Stromal cell of bone marrow (primary cell): Measurements from ENCODE around the gene ZBTB16.
A peak's percentile ranks its signal among the peaks of the same experiment; 100 is the strongest.

Experiments
- DNase-seq: peaks from one replicate; pipeline ENCODE4 v3.0.0-alpha.2; 2012; ENCODE audit warnings: low read depth

Gene ZBTB16

DNA sequence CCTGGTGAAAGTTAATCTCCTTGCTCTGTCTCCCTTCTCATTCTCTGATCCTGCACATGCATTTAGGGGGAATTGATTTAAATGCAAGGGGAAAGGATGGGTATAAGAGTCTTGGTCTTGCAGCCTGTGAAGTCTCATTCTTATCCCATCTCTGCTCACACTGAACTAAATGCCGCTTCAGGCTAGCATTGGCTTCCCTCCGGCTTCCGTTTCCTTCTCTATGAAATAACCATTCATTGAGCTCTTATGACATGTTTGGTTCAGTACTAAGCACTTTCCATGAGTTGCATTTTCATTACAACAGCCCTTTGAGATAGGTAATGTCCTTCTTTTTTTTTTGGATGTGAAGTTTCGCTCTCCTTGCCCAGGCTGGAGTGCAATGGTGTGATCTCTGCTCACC lies 5.6 kb downstream of the ZBTB16 start:
- no peak for DNase-seq

GRCh38 chr11:114066046-114066648 lies 6.6 kb downstream of the ZBTB16 start:
- no peak for DNase-seq

- no peak for DNase-seq
Observed at GRCh38 chr11:114068327-114068726, 8.8 kb downstream of the ZBTB16 start.

GRCh38 chr11:114070464-114071139 lies 11.1 kb downstream of the ZBTB16 start:
- no peak for DNase-seq

DNA sequence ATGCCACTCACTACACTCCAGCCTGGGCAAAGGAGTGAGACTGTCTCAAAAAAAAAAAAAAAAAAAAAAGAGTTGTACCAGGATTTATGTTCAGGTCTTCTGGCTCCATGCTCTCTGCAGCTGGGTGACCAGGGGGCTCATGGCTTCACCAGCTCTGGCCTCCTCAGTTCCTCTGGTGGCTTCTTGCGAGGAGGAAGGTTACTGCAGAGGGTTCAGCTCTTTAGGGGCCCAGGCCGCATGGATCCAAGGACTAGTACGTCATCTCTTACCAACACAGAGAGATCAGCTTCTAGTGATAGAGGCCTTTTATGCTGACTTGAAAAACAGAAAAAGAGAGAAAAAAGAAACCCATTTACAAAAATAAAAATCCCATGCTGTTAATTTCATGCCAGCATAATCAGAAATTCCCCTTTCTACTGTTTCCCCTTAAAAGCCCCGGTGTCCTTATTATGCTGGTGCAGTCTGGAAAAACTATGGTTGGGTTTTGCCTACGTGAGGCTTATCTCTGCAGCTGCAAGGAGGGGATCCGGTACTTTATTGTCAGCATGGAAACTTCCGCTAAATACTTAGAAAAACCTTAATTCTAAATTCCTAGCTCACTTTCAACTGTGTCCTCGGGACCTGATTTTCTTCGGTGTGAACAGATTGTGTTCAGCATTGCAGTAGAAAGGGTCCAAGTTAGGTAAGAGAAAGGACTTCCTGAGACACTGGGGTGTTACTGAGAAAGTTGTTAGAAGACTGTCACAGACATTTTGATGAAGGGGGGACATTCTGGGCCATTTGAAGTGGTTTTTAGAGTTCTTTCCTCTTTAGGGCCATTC lies 13.7 kb downstream of the ZBTB16 start:
- DNase-seq, result no peak

DNA sequence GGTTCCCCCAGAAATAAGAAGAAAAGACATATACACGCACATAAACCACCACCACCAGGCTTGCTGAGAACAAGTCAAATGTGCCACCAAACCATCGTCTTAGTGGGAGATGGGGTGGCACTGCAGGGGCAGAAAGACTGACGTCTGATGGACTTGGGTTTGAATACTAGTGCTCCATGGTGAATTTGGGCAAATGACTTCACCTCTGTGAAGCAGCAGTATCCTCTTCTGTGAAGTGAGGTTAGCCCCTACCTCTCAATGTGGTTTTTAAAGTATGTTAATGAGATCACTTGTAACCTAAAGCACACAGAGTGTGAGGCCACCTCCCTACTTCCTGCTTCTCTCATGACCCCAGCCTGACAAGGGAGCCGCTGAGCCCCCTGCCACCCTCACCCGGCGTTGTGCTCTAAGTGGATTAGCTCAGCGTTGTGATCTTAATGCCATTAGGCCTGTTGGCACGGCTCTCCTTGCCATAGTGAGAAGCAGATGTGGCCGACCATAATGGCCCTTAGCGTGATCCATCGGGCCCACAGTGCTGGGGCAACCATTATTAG lies 14.4 kb downstream of the ZBTB16 start:
- no peak for DNase-seq

DNA sequence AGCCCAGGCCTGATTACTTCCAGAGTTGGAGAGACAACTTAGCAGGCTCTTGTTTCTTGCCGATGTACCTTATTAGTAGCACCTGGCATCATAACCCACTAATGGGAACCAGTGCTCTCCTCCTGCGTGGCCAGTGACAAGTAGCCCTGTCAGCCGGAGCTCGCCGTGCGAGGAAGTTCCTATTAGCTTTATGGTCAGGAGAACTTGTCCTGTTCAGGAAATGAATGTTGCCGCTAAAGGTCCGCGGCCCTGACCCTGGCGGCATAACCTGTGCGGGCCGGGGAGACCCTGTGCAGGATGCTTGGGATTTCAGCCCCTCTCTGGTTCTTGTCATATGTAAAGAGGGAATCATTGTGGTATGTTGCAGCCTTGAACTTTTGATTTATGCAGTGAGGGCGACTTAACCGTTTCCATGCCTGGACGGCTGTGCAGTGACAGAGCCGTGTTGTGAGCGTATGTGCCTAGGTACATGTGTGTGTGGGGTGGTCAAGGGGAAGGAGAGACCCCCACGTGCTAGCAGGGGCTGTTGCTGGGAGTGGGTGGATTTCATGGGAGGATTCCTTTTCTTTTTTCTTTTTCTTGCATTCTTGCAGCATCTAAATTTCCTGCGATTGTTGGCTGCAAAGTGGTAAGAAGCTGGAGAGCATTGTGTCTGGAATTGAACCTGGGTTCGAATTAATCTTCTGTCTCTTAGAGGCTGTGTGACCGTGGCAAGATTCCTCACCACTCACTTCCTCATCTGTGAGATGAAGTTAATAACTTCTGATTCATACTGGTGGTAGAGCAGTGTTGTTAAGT lies 15.2 kb downstream of the ZBTB16 start:
- DNase-seq, result no peak

- no peak for DNase-seq
Observed at GRCh38 chr11:114075344-114075610, 15.8 kb downstream of the ZBTB16 start.

DNA sequence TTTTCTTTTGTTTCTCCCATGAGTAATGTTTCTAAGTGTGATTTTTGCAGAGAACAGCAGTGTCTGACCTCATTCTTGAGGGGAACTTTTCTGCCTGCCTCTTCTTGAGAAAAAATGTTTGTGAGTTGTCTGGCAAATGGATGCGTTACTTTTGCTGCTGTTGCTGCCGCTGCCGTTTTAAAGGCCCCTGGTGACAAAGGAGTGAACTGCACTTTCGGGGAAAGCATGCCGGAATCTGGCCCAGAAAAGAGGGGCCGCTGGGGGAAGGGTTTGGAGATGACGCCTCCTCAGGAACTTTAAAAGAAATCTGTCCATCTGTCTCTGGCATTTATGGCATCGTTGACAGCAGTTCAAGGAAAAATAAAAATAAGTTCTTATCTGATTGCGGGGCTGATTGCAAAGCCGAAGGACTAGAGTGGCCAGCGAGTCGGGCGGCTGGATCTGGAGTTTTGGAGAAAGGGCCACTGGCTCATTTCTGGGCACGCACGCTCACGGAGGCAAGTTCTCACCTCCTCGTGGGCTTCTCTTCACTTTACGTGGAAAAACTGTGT lies 16.5 kb downstream of the ZBTB16 start:
- peak; percentile 11 for DNase-seq

DNA sequence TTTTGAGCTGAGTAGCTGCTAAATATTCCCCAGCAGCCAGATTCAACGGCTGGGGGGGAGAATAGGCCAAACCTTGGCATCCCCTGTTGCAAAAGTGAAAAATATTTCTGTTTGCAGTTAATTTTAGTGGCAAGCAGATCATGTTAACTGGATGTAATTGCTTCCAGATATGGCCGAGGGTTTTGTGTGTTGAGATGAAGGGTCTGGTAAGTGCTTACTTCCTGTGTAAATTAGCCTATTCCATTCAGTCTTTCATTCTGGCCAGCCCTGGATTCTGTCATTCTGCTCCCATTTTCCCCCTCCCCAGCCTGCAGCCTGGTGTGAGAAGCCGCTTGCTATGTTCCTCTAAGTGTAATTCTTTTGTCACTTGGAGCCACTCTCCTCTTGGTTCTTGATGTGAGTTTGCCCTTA lies 17.4 kb downstream of the ZBTB16 start:
- DNase-seq, result no peak

DNA sequence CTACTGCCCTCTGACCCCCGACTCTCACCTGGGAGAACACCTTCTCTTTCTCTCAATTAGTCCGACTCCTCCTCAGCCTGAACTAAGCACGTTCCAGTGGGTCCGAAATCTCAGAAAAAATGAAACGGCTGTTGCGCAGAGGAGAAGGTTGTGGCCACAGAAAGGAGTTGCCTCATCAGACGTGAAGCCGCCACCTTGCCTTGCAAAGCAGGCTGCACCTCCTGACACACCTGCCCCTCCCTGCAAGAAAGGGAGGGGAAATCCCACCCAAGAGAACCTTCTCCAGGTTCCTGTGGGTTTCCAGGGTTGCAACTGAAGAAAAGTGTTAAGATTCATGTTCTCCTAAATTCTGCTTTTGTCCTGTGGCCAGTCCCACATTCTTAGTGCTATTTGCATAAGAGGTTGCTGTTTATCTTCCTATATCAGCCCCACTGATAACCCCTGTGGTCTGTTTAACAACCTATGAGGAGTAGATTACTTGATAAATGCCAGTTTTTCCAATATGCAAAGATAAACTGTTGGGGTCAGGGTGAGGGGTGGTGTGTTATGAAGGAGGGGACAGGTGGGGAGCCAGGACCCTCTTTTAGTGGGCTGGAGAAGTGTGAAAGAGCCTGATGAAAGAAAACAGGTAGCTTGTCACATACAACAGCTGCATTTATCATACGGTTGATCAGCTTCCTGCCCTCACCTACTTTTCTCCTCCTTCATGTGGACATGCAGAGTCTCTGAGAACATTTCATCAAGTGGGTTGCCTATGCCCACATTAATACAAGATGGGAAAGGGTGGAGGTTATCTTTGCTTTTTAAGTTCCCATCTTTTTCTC lies 18.2 kb downstream of the ZBTB16 start:
- no peak for DNase-seq

- no peak for DNase-seq
Observed at GRCh38 chr11:114078423-114078822, 18.9 kb downstream of the ZBTB16 start.

DNA sequence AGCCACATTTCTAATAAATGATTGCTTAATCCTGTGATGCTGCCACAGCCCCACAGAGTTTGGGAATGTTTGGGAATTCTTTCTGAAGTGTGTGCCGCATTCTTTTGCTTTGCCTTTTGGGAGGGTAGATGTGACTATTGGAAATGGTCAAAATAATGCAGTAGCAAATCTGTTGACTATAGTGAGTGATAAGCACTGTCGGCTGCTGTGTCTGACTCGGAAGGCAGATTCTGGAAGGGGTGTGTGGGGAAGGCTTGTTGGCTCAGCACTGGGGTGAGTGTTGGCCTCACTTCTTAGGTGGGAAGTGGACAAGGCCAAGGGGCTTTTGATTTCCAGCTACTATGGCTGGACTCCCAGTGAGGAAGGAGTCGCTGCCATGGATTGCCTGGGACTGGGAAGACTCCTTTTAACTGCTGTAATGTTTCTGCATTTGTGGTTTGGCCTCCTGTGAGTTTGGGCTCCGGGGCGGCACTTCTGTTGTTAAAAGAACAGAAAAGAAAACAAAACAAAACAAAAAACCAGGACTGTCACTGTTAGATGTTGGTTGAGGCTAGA lies 20.1 kb downstream of the ZBTB16 start:
- no peak for DNase-seq

- no peak for DNase-seq
Observed at GRCh38 chr11:114080219-114080618, 20.7 kb downstream of the ZBTB16 start.

GRCh38 chr11:114080769-114081168 lies 21.3 kb downstream of the ZBTB16 start:
- no peak for DNase-seq

- DNase-seq, result peak; percentile 7
Observed at GRCh38 chr11:114081641-114082414, 22.3 kb downstream of the ZBTB16 start.

DNA sequence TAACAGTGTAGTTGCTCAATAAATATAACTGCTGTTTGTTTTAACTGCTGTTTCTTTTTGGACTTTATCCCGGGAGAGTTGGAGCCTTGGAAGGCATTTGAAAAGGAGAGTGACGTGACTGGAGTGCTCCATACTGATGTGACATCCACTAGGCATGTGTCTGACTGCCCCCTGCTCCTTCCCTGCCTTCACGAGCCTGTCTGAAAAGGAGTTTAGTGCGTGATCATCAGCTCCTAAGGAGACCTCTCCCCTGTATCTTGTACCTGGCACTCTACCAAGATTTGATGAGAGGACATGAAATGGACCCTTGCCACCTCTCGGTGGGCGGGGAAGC lies 22.9 kb downstream of the ZBTB16 start:
- no peak for DNase-seq

GRCh38 chr11:114082767-114083181 lies 23.3 kb downstream of the ZBTB16 start:
- no peak for DNase-seq

- DNase-seq, result no peak
Observed at GRCh38 chr11:114083391-114084252, 24.1 kb downstream of the ZBTB16 start.
